SH-SY5Y (cell line): ENCODE data around the gene MEA1.

ENCODE experiments used
- GATA2 ChIP-seq: IDR thresholded peaks from 2 replicates; pipeline ENCODE4 v1.6.1; 2011; ENCODE audit warnings: mild to moderate bottlenecking, low read depth, low read length
- GATA3 ChIP-seq: IDR thresholded peaks from 2 replicates; pipeline ENCODE4 v1.6.1; 2011; ENCODE audit warnings: low read depth, mild to moderate bottlenecking, low read length, moderate library complexity

DNA sequence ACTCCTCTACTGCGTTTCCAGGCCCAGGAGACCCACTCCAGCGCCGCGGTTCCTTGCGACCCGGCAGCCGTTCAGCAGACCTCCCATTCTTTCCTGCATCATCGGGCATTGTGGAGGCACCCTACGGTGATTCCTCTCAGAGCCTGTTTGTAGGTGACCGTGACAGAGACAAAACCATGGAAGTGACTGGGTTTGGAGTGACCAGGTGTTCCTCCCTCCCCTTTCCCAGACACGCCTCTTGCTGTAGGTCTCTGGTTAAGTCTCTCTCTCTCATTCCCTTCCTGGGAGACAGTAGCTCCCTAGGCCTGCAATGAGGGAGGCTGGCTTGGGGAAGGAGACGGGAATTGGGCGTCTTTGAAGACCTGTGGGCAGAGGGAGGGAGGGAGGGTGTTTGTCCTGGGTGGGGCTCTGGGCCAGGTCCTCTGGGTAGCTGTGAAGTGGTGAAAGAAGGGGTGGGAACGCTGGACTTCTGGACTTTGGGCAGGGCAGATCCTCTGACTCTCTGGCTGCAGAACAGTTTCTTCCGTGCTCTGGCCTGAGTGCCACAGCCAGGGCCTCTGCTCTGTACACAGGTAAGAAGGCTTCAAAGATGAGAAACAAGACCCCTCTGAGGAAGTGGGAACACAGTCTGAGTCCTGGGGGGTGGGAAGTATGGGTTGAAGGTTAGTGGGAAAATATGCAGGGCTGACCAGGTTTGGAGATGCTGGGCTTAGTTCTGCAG is 46.4 kb upstream of the MEA1 start:
- no peak for TF ChIP-seq GATA3
- no peak for TF ChIP-seq GATA2
